Hepatocyte (in vitro differentiated cells): ENCODE data around the gene NLRP13. TPM values are rescaled to one million over a fixed set of nuclear protein-coding genes. Genes with fewer than 3 reads are reported as not detected.

Experiments
- DNase-seq: peaks from one replicate; pipeline ENCODE4 v3.0.0-alpha.2; 2016; ENCODE audit warnings: low spot score
- H2AFZ ChIP-seq: fragments of 200-600 bp; sonication (generic); 2 replicates; pipeline ENCODE4 v1.6.0; 2016; ENCODE audit warnings: antibody characterized with exemption, mild to moderate bottlenecking
- H3K27ac ChIP-seq: fragments of 200-600 bp; sonication (generic); 2 replicates; pipeline ENCODE4 v1.5.1; 2016; ENCODE audit warnings: mild to moderate bottlenecking
- H3K27me3 ChIP-seq: fragments of 200-600 bp; sonication (generic); 2 replicates; pipeline ENCODE4 v1.6.1; 2016
- H3K36me3 ChIP-seq: fragments of 200-600 bp; sonication (generic); replicated peaks from 2 replicates; pipeline ENCODE4 v1.5.1; 2016; ENCODE audit warnings: low read depth; ENCODE audit not compliant: insufficient read depth
- H3K4me1 ChIP-seq: fragments of 200-600 bp; sonication (generic); 2 replicates; pipeline ENCODE4 v1.5.1; 2016; ENCODE audit warnings: mild to moderate bottlenecking, moderate library complexity; ENCODE audit not compliant: insufficient read depth
- H3K4me2 ChIP-seq: fragments of 200-600 bp; sonication (generic); 2 replicates; pipeline ENCODE4 v1.6.0; 2016
- H3K4me3 ChIP-seq: fragments of 200-600 bp; sonication (generic); 2 replicates; pipeline ENCODE4 v1.5.1; 2016; ENCODE audit warnings: mild to moderate bottlenecking
- H3K79me2 ChIP-seq: fragments of 200-600 bp; sonication (generic); 2 replicates; pipeline ENCODE4 v1.6.0; 2017; ENCODE audit warnings: mild to moderate bottlenecking
- H3K9me2 ChIP-seq: fragments of 200-600 bp; sonication (generic); replicated peaks from 2 replicates; pipeline ENCODE4 v1.6.0; 2017; ENCODE audit warnings: mild to moderate bottlenecking; ENCODE audit not compliant: insufficient read depth
- H3K9me3 ChIP-seq: fragments of 200-600 bp; sonication (generic); 2 replicates; pipeline ENCODE4 v1.5.1; 2016; ENCODE audit warnings: low read depth, mild to moderate bottlenecking
- H4K20me1 ChIP-seq: fragments of 200-600 bp; sonication (generic); 2 replicates; pipeline ENCODE4 v1.6.0; 2016; ENCODE audit warnings: mild to moderate bottlenecking; ENCODE audit not compliant: insufficient read depth, poor library complexity, severe bottlenecking
- CTCF ChIP-seq: fragments of 200-600 bp; sonication (generic); IDR thresholded peaks from 2 replicates; pipeline ENCODE4 v1.5.1; 2016; ENCODE audit warnings: antibody characterized with exemption, mild to moderate bottlenecking; ENCODE audit not compliant: poor library complexity
- EZH2 ChIP-seq: fragments of 200-600 bp; sonication (generic); IDR thresholded peaks from 2 replicates; pipeline ENCODE4 v1.6.1; 2016; ENCODE audit warnings: antibody characterized with exemption, mild to moderate bottlenecking, borderline replicate concordance
- EZH2phosphoT487 ChIP-seq: fragments of 200-600 bp; sonication (generic); IDR thresholded peaks from one replicate; pipeline ENCODE4 v1.6.1; 2018; ENCODE audit warnings: antibody characterized with exemption, mild to moderate bottlenecking, low read depth, moderate library complexity; ENCODE audit not compliant: unreplicated experiment, severe bottlenecking
- WGBS: methylation state at CpG from one replicate; pipeline ENCODE4 v1.1.6; 2016; ENCODE audit warnings: low lambda C conversion rate; ENCODE audit errors: missing lambda C conversion rate; 5-methylcytosine and 5-hydroxymethylcytosine counted together
- polyA plus RNA-seq: library from polyadenylated mRNA; unstranded; fragments of >200 nt; fragmentation: Nextera tagmentation; extraction: Ambion mirVana; gene quantifications from 2 replicates; pipeline ENCODE4 v1.2.1, GENCODE V29; 2016
- total RNA-seq: library from RNA; depleted of rRNA; stranded (reverse); fragments of >200 nt; gene quantifications from 2 replicates; pipeline ENCODE4 v1.2.3, GENCODE V29; 2014

Gene NLRP13, protein sequence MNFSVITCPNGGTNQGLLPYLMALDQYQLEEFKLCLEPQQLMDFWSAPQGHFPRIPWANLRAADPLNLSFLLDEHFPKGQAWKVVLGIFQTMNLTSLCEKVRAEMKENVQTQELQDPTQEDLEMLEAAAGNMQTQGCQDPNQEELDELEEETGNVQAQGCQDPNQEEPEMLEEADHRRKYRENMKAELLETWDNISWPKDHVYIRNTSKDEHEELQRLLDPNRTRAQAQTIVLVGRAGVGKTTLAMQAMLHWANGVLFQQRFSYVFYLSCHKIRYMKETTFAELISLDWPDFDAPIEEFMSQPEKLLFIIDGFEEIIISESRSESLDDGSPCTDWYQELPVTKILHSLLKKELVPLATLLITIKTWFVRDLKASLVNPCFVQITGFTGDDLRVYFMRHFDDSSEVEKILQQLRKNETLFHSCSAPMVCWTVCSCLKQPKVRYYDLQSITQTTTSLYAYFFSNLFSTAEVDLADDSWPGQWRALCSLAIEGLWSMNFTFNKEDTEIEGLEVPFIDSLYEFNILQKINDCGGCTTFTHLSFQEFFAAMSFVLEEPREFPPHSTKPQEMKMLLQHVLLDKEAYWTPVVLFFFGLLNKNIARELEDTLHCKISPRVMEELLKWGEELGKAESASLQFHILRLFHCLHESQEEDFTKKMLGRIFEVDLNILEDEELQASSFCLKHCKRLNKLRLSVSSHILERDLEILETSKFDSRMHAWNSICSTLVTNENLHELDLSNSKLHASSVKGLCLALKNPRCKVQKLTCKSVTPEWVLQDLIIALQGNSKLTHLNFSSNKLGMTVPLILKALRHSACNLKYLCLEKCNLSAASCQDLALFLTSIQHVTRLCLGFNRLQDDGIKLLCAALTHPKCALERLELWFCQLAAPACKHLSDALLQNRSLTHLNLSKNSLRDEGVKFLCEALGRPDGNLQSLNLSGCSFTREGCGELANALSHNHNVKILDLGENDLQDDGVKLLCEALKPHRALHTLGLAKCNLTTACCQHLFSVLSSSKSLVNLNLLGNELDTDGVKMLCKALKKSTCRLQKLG
- total RNA-seq, result not detected in 2 replicates
- not detected in 2 replicates for polyA plus RNA-seq

- no peaks in the 10 kb centered on the region for H3K36me3 ChIP-seq
- H3K4me3 ChIP-seq, result no peak within 1 kb of the TSS
- no peak within 1 kb of the TSS for H3K4me2 ChIP-seq
- no peaks in the 10 kb centered on the region for H3K9me2 ChIP-seq
- H3K79me2 ChIP-seq, result no peaks in the 10 kb centered on the region
- H3K9me3 ChIP-seq, result no peaks in the 10 kb centered on the region
- H2AFZ ChIP-seq, result no peak within 1 kb of the TSS
- no peaks in the 10 kb centered on the region for H3K27me3 ChIP-seq
- no peak within 1 kb of the TSS for H3K27ac ChIP-seq
- no peaks in the 10 kb centered on the region for H3K4me1 ChIP-seq
- no peaks in the 10 kb centered on the region for H4K20me1 ChIP-seq
- no peak for DNase-seq
- no peak for TF ChIP-seq EZH2
- no peak for TF ChIP-seq EZH2phosphoT487
- TF ChIP-seq CTCF, result no peak
- 75% methylated on average over 8 of the region's 8 CpGs for WGBS
Observed at GRCh38 chr19:55931936-55932386, at the start of gene NLRP13. TSS of gene NLRP13 (minus strand) at chr19:55932336. CDS start at chr19:55932311, 25 bp downstream.

GRCh38 chr19:55980415-55980814 lies 48.3 kb upstream of the NLRP13 start:
- no peak overlapping the region for H3K4me3 ChIP-seq

DNA sequence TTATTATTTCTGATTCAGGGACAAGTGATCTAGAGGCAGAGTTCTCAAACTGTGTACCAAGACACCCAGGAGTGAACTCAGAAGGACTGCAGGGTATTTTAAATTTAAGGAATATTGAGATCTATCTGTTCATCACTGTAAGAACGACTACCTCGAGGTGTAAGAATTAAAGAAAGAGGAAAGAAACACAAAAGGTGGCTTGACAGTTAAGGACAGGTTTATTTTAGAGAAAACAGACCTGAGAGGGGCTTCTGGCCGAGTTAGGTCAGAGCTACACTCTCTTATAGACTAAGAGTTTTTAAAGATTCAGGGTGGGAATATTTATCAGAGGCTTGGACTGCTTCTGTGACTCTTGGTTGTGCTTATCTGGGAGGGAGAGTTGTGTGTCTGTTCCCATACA lies 41.8 kb upstream of the NLRP13 start:
- TF ChIP-seq CTCF, result no peak
- no peaks in the 10 kb centered on the region for H3K27me3 ChIP-seq

More at GRCh38 chr19:55980415-55980814, 48.3 kb upstream of the NLRP13 start:
- 64% methylated on average over 9 of the region's 9 CpGs for WGBS
- H2AFZ ChIP-seq, result no peak overlapping the region
- H3K36me3 ChIP-seq, result no peaks in the 10 kb centered on the region
- H4K20me1 ChIP-seq, result no peaks in the 10 kb centered on the region
- H3K9me2 ChIP-seq, result no peaks in the 10 kb centered on the region
- no peak overlapping the region for H3K4me2 ChIP-seq
- H3K9me3 ChIP-seq, result no peaks in the 10 kb centered on the region
- no peaks in the 10 kb centered on the region for H3K79me2 ChIP-seq
- no peaks in the 10 kb centered on the region for H3K27me3 ChIP-seq
- TF ChIP-seq CTCF, result no peak
- no peak for TF ChIP-seq EZH2
- TF ChIP-seq EZH2phosphoT487, result no peak
- no peak overlapping the region for H3K27ac ChIP-seq
- H3K4me1 ChIP-seq, result no peaks in the 10 kb centered on the region
- no peak for DNase-seq

More for the DNA sequence above, 41.8 kb upstream of the NLRP13 start:
- H3K79me2 ChIP-seq, result no peaks in the 10 kb centered on the region
- no peak overlapping the region for H3K4me3 ChIP-seq
- H3K27ac ChIP-seq, result no peak overlapping the region
- H3K4me2 ChIP-seq, result no peak overlapping the region
- no peak overlapping the region for H2AFZ ChIP-seq
- H3K4me1 ChIP-seq, result no peaks in the 10 kb centered on the region
- 41% methylated on average over 3 of the region's 3 CpGs for WGBS
- no peaks in the 10 kb centered on the region for H4K20me1 ChIP-seq
- no peak for DNase-seq
- no peaks in the 10 kb centered on the region for H3K9me3 ChIP-seq
- H3K36me3 ChIP-seq, result no peaks in the 10 kb centered on the region
- no peaks in the 10 kb centered on the region for H3K9me2 ChIP-seq
